ENCODE measurements around the gene CD248. TPM values are rescaled to one million over a fixed set of nuclear protein-coding genes. Genes with fewer than 3 reads are reported as not detected.

CD248 gene
- total RNA-seq, 1 experiment from 2014 or later = not detected

DNA sequence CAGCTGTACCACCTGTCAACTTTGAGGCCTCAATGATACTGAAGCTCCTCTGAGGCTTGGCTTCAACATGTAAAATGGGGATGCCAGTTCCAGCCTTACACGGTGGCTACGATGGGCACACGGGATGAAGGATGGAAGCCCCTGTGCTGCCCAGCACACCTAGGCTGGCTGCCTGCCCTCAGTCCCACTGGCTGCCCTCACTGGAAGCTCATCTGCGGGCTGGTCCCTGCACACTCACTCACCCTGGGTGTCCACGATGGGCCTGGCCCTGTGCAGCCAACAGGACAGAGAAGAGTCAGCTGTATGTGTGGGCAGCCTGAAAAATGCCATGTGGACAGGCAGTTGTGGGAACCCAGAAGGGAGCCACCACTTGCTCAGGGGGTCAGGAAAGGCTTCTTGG, 30.1 kb downstream of the CD248 start:
- intact Hi-C loops (cut with micrococcal nuclease; ENCODE audit: unreplicated experiment) = no loop called here
- H3K27me3 ChIP-seq (ENCODE audit: insufficient read depth, low read depth) = no peaks in the 10 kb centered on the region
- no peaks in the 10 kb centered on the region for H3K9me2 ChIP-seq (ENCODE audit: insufficient read depth)
- no peak for DNase-seq
- peaks cover 19% of the 10 kb centered on the region for H3K4me1 ChIP-seq (replicated peaks; ENCODE audit: insufficient read depth)
- H3K9me3 ChIP-seq (ENCODE audit: insufficient read depth, low read depth) = no peaks in the 10 kb centered on the region
- peaks cover 25% of the 10 kb centered on the region for H4K20me1 ChIP-seq (ENCODE audit: insufficient read depth)
- no peak overlapping the region for H3K27ac ChIP-seq
- H3K79me2 ChIP-seq (ENCODE audit: low read depth) = peaks cover 24% of the 10 kb centered on the region
- H2AFZ ChIP-seq = no peak overlapping the region
- H3K4me3 ChIP-seq = no peak overlapping the region
- TF ChIP-seq EZH2 (IDR thresholded peaks at IDR 0.05; ENCODE audit: low read depth) = no peak
- TF ChIP-seq, protein P1, sequence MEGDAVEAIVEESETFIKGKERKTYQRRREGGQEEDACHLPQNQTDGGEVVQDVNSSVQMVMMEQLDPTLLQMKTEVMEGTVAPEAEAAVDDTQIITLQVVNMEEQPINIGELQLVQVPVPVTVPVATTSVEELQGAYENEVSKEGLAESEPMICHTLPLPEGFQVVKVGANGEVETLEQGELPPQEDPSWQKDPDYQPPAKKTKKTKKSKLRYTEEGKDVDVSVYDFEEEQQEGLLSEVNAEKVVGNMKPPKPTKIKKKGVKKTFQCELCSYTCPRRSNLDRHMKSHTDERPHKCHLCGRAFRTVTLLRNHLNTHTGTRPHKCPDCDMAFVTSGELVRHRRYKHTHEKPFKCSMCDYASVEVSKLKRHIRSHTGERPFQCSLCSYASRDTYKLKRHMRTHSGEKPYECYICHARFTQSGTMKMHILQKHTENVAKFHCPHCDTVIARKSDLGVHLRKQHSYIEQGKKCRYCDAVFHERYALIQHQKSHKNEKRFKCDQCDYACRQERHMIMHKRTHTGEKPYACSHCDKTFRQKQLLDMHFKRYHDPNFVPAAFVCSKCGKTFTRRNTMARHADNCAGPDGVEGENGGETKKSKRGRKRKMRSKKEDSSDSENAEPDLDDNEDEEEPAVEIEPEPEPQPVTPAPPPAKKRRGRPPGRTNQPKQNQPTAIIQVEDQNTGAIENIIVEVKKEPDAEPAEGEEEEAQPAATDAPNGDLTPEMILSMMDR (conservative IDR thresholded peaks at IDR 0.05) = no peak
- H3K36me3 ChIP-seq (ENCODE audit: low read depth) = no peaks in the 10 kb centered on the region; the same call in 1 of the 2 replicates
- no peak overlapping the region for H3K4me2 ChIP-seq
- POLR2A ChIA-PET (ENCODE audit: unreplicated experiment) = interaction anchor here (0.7 kb wide), 1 partner anchor 17 kb away, joined by 3 read pairs; no protein-coding TSS in a partner anchor
- BruUV-seq (replicated peaks) = no TSS peak
- CTCF ChIA-PET = interaction anchor here (0.6 kb wide), 1 partner anchor 19 kb away, joined by 3 read pairs; no protein-coding TSS in a partner anchor
- peaks cover 34% of the 10 kb centered on the region for H3F3A ChIP-seq (ENCODE audit: insufficient read depth, low read depth)

- Histone ChIP-seq H3F3A (ENCODE audit: insufficient read depth, low read depth) (peaks cover 42% of the 10 kb centered on the region), H2AFZ (no peak overlapping the region), H3K36me3 (ENCODE audit: low read depth) (no peaks in the 10 kb centered on the region; the same call in 1 of the 2 replicates), H3K27ac (no peak overlapping the region), H3K79me2 (ENCODE audit: low read depth) (peaks cover 24% of the 10 kb centered on the region), H3K4me2 (no peak overlapping the region), H3K9me2 (ENCODE audit: insufficient read depth) (no peaks in the 10 kb centered on the region), H3K9me3 (ENCODE audit: insufficient read depth, low read depth) (no peaks in the 10 kb centered on the region), H4K20me1 (ENCODE audit: insufficient read depth) (peaks cover 36% of the 10 kb centered on the region), H3K4me3 (no peak overlapping the region), H3K4me1 (replicated peaks; ENCODE audit: insufficient read depth) (peaks cover 15% of the 10 kb centered on the region), H3K27me3 (ENCODE audit: insufficient read depth, low read depth) (no peaks in the 10 kb centered on the region)
- TF ChIP-seq, protein P1 (conservative IDR thresholded peaks at IDR 0.05) = no peak
- no peak for TF ChIP-seq EZH2 (IDR thresholded peaks at IDR 0.05; ENCODE audit: low read depth)
- BruUV-seq (replicated peaks) = no TSS peak
- POLR2A ChIA-PET (ENCODE audit: unreplicated experiment) = interaction anchor here (0.6 kb wide), 1 partner anchor 178 kb away, joined by 5 read pairs; no protein-coding TSS in a partner anchor
- CTCF ChIA-PET = no interaction called here
- DNase-seq = no peak
- intact Hi-C loops (cut with micrococcal nuclease; ENCODE audit: unreplicated experiment) = no loop called here
Observed at GRCh38 chr11:66285250-66285947, 31.4 kb downstream of the CD248 start.

GRCh38 chr11:66284526-66285078, 32.2 kb downstream of the CD248 start:
- intact Hi-C loops (cut with micrococcal nuclease; ENCODE audit: unreplicated experiment) = no loop called here
- Histone ChIP-seq H2AFZ (no peak overlapping the region), H3K79me2 (ENCODE audit: low read depth) (peaks cover 24% of the 10 kb centered on the region), H3K9me2 (ENCODE audit: insufficient read depth) (no peaks in the 10 kb centered on the region), H3K27ac (no peak overlapping the region), H3K9me3 (ENCODE audit: insufficient read depth, low read depth) (no peaks in the 10 kb centered on the region), H3K27me3 (ENCODE audit: insufficient read depth, low read depth) (no peaks in the 10 kb centered on the region), H3K36me3 (ENCODE audit: low read depth) (no peaks in the 10 kb centered on the region; the same call in 1 of the 2 replicates), H4K20me1 (ENCODE audit: insufficient read depth) (peaks cover 42% of the 10 kb centered on the region), H3K4me2 (no peak overlapping the region), H3F3A (ENCODE audit: insufficient read depth, low read depth) (peaks cover 34% of the 10 kb centered on the region), H3K4me1 (replicated peaks; ENCODE audit: insufficient read depth) (peaks cover 8% of the 10 kb centered on the region), H3K4me3 (no peak overlapping the region)
- no peak for DNase-seq
- ChIA-PET POLR2A (ENCODE audit: unreplicated experiment) (interaction anchor here (1.0 kb wide), 1 partner anchor 572 kb away, joined by 6 read pairs; the partner anchor contains the start of gene KAT5), CTCF (no interaction called here)
- BruUV-seq (replicated peaks) = no TSS peak
- TF ChIP-seq, protein P1 (conservative IDR thresholded peaks at IDR 0.05) = no peak
- no peak for TF ChIP-seq EZH2 (IDR thresholded peaks at IDR 0.05; ENCODE audit: low read depth)
